GM23338 (cell line): ENCODE data around the gene PPIF. TPM values are rescaled to one million over a fixed set of nuclear protein-coding genes. Genes with fewer than 3 reads are reported as not detected.

Source experiments
- ATAC-seq: fragments of 200-7000 bp; cut with Tn5 transposase; 3 replicates; pipeline ENCODE4 v1.9.1; 2020
- DNase-seq: peaks from one replicate; pipeline ENCODE4 v3.0.0-alpha.2; 2015; ENCODE audit warnings: low spot score
- H2AFZ ChIP-seq: fragments of 200-600 bp; sonication (generic); 2 replicates; pipeline ENCODE4 v1.8.0; 2016; ENCODE audit warnings: antibody characterized with exemption, mild to moderate bottlenecking, moderate library complexity
- H3F3A ChIP-seq: fragments of 200-600 bp; sonication (generic); replicated peaks from 2 replicates; pipeline ENCODE4 v1.8.0; 2017; ENCODE audit warnings: antibody characterized with exemption, mixed run types, low read depth
- H3K27ac ChIP-seq: fragments of 200-600 bp; sonication (generic); 2 replicates; pipeline ENCODE4 v1.6.1; 2016; ENCODE audit warnings: low read depth
- H3K27me3 ChIP-seq: fragments of 200-600 bp; sonication (generic); 2 replicates; pipeline ENCODE4 v1.8.0; 2016; ENCODE audit warnings: mild to moderate bottlenecking, mixed run types, moderate library complexity; ENCODE audit not compliant: insufficient read depth
- H3K36me3 ChIP-seq: fragments of 200-600 bp; sonication (generic); 2 replicates; pipeline ENCODE4 v1.8.0; 2016; ENCODE audit warnings: mild to moderate bottlenecking; ENCODE audit not compliant: insufficient read depth
- H3K4me1 ChIP-seq: fragments of 200-600 bp; sonication (generic); 2 replicates; pipeline ENCODE4 v1.8.0; 2016; ENCODE audit warnings: mild to moderate bottlenecking, moderate library complexity; ENCODE audit not compliant: insufficient read depth
- H3K4me2 ChIP-seq: fragments of 200-600 bp; sonication (generic); 2 replicates; pipeline ENCODE4 v1.7.1; 2017; ENCODE audit warnings: mixed run types
- H3K4me3 ChIP-seq: fragments of 200-600 bp; sonication (generic); 2 replicates; pipeline ENCODE4 v1.6.1; 2016; ENCODE audit warnings: mixed run types
- H3K79me2 ChIP-seq: fragments of 200-600 bp; sonication (generic); replicated peaks from 2 replicates; pipeline ENCODE4 v1.8.0; 2017; ENCODE audit warnings: mild to moderate bottlenecking; ENCODE audit not compliant: insufficient read depth
- H3K9me2 ChIP-seq: fragments of 200-600 bp; sonication (generic); 2 replicates; pipeline ENCODE4 v1.8.0; 2017; ENCODE audit not compliant: insufficient read depth
- H4K20me1 ChIP-seq: fragments of 200-600 bp; sonication (generic); replicated peaks from 2 replicates; pipeline ENCODE4 v1.8.0; 2017; ENCODE audit warnings: mild to moderate bottlenecking; ENCODE audit not compliant: insufficient read depth
- H3K27ac Mint-ChIP-seq: 2 replicates; pipeline ENCODE4 v1.8.0; 2020; ENCODE audit warnings: inconsistent platforms, mild to moderate bottlenecking, moderate library complexity, mixed read lengths
- H3K27me3 Mint-ChIP-seq: 3 replicates; pipeline ENCODE4 v1.8.0; 2022; ENCODE audit warnings: low read depth, mild to moderate bottlenecking, moderate library complexity, mixed read lengths, inconsistent platforms; ENCODE audit not compliant: insufficient read depth, poor library complexity
- H3K36me3 Mint-ChIP-seq: 3 replicates; pipeline ENCODE4 v1.8.0; 2021; ENCODE audit warnings: low read depth, mild to moderate bottlenecking, inconsistent platforms, moderate library complexity, mixed read lengths
- H3K4me1 Mint-ChIP-seq: 3 replicates; pipeline ENCODE4 v1.8.0; 2020; ENCODE audit warnings: mild to moderate bottlenecking, inconsistent platforms, mixed read lengths
- H3K4me3 Mint-ChIP-seq: 3 replicates; pipeline ENCODE4 v1.8.0; 2021; ENCODE audit warnings: moderate library complexity, mild to moderate bottlenecking, inconsistent platforms, mixed read lengths
- H3K9me3 Mint-ChIP-seq: 3 replicates; pipeline ENCODE4 v1.8.0; 2020; ENCODE audit warnings: moderate library complexity, mild to moderate bottlenecking, inconsistent platforms, mixed read lengths
- CREB1 ChIP-seq: fragments of 250-450 bp; sonication (Bioruptor Pico); IDR thresholded peaks from 2 replicates; pipeline ENCODE4 v1.5.0; 2020; ENCODE audit warnings: low read depth, mild to moderate bottlenecking, moderate library complexity
- EZH2 ChIP-seq: fragments of 200-600 bp; sonication (generic); IDR thresholded peaks from one replicate; pipeline ENCODE4 v1.8.0; 2017; ENCODE audit warnings: antibody characterized with exemption, mild to moderate bottlenecking, low read depth; ENCODE audit not compliant: unreplicated experiment
- NANOG ChIP-seq: IDR thresholded peaks from 2 replicates; pipeline ENCODE4 v1.6.1; 2016; ENCODE audit warnings: antibody characterized with exemption, borderline replicate concordance
- POLR2AphosphoS5 ChIP-seq: IDR thresholded peaks from 2 replicates; pipeline ENCODE4 v1.6.1; 2016; ENCODE audit warnings: antibody characterized with exemption, low read depth
- STAT1 ChIP-seq: IDR thresholded peaks from one replicate; pipeline ENCODE4 v1.6.1; 2016; ENCODE audit warnings: antibody characterized with exemption; ENCODE audit not compliant: unreplicated experiment
- ZNF114 ChIP-seq: fragments of 250-450 bp; sonication (Bioruptor Pico); IDR thresholded peaks from 2 replicates; pipeline ENCODE4 v1.5.0; 2020; ENCODE audit warnings: mild to moderate bottlenecking, moderate library complexity
- ZNF331 ChIP-seq: fragments of 250-450 bp; sonication (Bioruptor Pico); IDR thresholded peaks from 2 replicates; pipeline ENCODE4 v1.5.0; 2020; ENCODE audit warnings: low read depth, mild to moderate bottlenecking, moderate library complexity
- polyA plus RNA-seq: library from polyadenylated mRNA; unstranded; fragments of >200 nt; fragmentation: Nextera tagmentation; extraction: Ambion mirVana; gene quantifications from 2 replicates; pipeline ENCODE4 v1.2.1, GENCODE V29; 2016
- total RNA-seq: library from RNA; depleted of rRNA; stranded (reverse); fragments of >200 nt; shearing (Covaris generic); gene quantifications from 2 replicates; pipeline ENCODE4 v1.2.3, GENCODE V29; 2014
- TF ChIP-seq, protein P1 (sequence below): IDR thresholded peaks from one replicate; pipeline ENCODE4 v1.6.1; 2018; ENCODE audit warnings: antibody characterized with exemption; ENCODE audit not compliant: unreplicated experiment
- TF ChIP-seq, protein P2 (sequence below), 2 experiments: fragments of 200-600 bp in 1 of 2; sonication (generic) in 1 of 2; conservative IDR thresholded peaks; 2 replicates each; pipeline versions ENCODE4 v1.5.1 to v1.6.1; 2016 to 2017; ENCODE audit warnings: antibody characterized with exemption in 2 of 2, low read depth in 2 of 2, mild to moderate bottlenecking in 2 of 2, moderate library complexity in 1 of 2
- TF ChIP-seq, protein P3 (sequence below): fragments of 250-450 bp; sonication (Bioruptor Pico); IDR thresholded peaks from 2 replicates; pipeline ENCODE4 v1.5.0; 2020; ENCODE audit warnings: mild to moderate bottlenecking, moderate library complexity

Gene PPIF
- total and polyA plus RNA-seq, 2 experiments from 2014 or later: 32.1 to 43.6 TPM

DNA sequence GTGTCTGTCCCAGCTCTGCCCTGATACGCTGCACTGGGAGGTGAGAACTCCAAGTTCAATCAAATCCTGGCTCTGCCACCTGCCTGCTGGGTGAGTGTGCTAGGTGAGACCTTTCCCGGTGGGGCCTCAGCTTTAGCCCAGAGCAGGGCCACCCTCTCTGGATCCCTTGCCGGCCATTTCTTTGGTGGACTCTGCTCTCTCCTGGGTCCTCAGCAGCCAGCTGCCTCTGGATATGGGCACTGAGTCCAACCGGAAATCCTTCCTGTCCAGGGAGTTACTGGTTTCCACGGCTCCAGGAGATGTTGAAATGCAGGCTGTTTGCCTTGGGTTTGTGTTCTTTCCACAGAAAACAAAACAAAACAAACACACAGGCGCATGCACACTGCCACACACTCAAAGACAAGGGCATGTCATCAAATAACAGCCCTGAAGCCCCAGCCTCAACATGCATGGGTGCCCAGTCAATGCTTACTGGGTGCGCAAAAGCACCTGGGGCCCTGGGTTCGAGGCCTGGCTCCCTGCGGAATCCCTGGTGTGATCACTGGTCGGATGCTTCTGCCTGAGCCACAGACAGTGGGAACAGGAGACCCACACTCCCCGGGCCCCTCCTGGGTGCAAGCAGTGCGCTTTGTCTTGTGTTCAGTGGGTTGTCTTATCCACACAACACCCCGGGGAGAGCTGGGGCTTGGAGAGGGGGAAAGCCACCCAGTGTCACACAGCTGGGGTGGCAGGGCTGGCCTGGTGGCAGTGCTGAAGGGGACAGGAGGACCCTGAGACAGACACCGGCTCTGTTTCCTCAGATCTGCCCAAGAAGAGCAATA lies 33.1 kb downstream of the PPIF start:
- Mint-ChIP-seq H3K36me3 (no peaks in the 10 kb centered on the region), H3K4me3 (no peak overlapping the region)

More for the DNA sequence above, 33.1 kb downstream of the PPIF start:
- Histone ChIP-seq H3K36me3 (no peaks in the 10 kb centered on the region), H4K20me1 (no peaks in the 10 kb centered on the region), H3K9me2 (no peaks in the 10 kb centered on the region), H2AFZ (no peak overlapping the region), H3K27ac (no peak overlapping the region), H3K4me3 (no peak overlapping the region), H3K4me2 (no peak overlapping the region), H3K79me2 (no peaks in the 10 kb centered on the region), H3K27me3 (no peaks in the 10 kb centered on the region), H3F3A (no peaks in the 10 kb centered on the region; the same call in 1 of the 2 replicates), H3K4me1 (no peaks in the 10 kb centered on the region)
- H3K27ac Mint-ChIP-seq: no peak overlapping the region
- H3K27me3 Mint-ChIP-seq: peaks cover 5% of the 10 kb centered on the region
- no peaks in the 10 kb centered on the region; the same call in 2 of the 3 replicates for H3K9me3 Mint-ChIP-seq
- ATAC-seq: no peak
- TF ChIP-seq, protein P1, sequence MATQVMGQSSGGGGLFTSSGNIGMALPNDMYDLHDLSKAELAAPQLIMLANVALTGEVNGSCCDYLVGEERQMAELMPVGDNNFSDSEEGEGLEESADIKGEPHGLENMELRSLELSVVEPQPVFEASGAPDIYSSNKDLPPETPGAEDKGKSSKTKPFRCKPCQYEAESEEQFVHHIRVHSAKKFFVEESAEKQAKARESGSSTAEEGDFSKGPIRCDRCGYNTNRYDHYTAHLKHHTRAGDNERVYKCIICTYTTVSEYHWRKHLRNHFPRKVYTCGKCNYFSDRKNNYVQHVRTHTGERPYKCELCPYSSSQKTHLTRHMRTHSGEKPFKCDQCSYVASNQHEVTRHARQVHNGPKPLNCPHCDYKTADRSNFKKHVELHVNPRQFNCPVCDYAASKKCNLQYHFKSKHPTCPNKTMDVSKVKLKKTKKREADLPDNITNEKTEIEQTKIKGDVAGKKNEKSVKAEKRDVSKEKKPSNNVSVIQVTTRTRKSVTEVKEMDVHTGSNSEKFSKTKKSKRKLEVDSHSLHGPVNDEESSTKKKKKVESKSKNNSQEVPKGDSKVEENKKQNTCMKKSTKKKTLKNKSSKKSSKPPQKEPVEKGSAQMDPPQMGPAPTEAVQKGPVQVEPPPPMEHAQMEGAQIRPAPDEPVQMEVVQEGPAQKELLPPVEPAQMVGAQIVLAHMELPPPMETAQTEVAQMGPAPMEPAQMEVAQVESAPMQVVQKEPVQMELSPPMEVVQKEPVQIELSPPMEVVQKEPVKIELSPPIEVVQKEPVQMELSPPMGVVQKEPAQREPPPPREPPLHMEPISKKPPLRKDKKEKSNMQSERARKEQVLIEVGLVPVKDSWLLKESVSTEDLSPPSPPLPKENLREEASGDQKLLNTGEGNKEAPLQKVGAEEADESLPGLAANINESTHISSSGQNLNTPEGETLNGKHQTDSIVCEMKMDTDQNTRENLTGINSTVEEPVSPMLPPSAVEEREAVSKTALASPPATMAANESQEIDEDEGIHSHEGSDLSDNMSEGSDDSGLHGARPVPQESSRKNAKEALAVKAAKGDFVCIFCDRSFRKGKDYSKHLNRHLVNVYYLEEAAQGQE: no peak
- TF ChIP-seq ZNF114 (CRISPR knock-in tag) (no peak), POLR2AphosphoS5 (no peak), ZNF331 (CRISPR knock-in tag) (no peak), EZH2 (no peak), NANOG (no peak), CREB1 (CRISPR knock-in tag) (no peak), STAT1 (no peak)
- TF ChIP-seq, protein P2, sequence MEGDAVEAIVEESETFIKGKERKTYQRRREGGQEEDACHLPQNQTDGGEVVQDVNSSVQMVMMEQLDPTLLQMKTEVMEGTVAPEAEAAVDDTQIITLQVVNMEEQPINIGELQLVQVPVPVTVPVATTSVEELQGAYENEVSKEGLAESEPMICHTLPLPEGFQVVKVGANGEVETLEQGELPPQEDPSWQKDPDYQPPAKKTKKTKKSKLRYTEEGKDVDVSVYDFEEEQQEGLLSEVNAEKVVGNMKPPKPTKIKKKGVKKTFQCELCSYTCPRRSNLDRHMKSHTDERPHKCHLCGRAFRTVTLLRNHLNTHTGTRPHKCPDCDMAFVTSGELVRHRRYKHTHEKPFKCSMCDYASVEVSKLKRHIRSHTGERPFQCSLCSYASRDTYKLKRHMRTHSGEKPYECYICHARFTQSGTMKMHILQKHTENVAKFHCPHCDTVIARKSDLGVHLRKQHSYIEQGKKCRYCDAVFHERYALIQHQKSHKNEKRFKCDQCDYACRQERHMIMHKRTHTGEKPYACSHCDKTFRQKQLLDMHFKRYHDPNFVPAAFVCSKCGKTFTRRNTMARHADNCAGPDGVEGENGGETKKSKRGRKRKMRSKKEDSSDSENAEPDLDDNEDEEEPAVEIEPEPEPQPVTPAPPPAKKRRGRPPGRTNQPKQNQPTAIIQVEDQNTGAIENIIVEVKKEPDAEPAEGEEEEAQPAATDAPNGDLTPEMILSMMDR (conservative IDR thresholded peaks at IDR 0.05; ENCODE audit: low read depth in 2 of 2): no peak
- TF ChIP-seq, protein P3, sequence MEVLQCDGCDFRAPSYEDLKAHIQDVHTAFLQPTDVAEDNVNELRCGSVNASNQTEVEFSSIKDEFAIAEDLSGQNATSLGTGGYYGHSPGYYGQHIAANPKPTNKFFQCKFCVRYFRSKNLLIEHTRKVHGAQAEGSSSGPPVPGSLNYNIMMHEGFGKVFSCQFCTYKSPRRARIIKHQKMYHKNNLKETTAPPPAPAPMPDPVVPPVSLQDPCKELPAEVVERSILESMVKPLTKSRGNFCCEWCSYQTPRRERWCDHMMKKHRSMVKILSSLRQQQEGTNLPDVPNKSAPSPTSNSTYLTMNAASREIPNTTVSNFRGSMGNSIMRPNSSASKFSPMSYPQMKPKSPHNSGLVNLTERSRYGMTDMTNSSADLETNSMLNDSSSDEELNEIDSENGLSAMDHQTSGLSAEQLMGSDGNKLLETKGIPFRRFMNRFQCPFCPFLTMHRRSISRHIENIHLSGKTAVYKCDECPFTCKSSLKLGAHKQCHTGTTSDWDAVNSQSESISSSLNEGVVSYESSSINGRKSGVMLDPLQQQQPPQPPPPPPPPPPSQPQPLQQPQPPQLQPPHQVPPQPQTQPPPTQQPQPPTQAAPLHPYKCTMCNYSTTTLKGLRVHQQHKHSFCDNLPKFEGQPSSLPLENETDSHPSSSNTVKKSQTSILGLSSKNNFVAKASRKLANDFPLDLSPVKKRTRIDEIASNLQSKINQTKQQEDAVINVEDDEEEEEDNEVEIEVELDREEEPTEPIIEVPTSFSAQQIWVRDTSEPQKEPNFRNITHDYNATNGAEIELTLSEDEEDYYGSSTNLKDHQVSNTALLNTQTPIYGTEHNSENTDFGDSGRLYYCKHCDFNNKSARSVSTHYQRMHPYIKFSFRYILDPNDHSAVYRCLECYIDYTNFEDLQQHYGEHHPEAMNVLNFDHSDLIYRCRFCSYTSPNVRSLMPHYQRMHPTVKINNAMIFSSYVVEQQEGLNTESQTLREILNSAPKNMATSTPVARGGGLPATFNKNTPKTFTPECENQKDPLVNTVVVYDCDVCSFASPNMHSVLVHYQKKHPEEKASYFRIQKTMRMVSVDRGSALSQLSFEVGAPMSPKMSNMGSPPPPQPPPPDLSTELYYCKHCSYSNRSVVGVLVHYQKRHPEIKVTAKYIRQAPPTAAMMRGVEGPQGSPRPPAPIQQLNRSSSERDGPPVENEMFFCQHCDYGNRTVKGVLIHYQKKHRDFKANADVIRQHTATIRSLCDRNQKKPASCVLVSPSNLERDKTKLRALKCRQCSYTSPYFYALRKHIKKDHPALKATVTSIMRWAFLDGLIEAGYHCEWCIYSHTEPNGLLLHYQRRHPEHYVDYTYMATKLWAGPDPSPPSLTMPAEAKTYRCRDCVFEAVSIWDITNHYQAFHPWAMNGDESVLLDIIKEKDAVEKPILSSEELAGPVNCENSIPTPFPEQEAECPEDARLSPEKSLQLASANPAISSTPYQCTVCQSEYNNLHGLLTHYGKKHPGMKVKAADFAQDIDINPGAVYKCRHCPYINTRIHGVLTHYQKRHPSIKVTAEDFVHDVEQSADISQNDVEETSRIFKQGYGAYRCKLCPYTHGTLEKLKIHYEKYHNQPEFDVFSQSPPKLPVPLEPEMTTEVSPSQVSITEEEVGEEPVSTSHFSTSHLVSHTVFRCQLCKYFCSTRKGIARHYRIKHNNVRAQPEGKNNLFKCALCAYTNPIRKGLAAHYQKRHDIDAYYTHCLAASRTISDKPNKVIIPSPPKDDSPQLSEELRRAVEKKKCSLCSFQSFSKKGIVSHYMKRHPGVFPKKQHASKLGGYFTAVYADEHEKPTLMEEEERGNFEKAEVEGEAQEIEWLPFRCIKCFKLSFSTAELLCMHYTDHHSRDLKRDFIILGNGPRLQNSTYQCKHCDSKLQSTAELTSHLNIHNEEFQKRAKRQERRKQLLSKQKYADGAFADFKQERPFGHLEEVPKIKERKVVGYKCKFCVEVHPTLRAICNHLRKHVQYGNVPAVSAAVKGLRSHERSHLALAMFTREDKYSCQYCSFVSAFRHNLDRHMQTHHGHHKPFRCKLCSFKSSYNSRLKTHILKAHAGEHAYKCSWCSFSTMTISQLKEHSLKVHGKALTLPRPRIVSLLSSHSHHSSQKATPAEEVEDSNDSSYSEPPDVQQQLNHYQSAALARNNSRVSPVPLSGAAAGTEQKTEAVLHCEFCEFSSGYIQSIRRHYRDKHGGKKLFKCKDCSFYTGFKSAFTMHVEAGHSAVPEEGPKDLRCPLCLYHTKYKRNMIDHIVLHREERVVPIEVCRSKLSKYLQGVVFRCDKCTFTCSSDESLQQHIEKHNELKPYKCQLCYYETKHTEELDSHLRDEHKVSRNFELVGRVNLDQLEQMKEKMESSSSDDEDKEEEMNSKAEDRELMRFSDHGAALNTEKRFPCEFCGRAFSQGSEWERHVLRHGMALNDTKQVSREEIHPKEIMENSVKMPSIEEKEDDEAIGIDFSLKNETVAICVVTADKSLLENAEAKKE (CRISPR knock-in tag): no peak
- peaks cover 3% of the 10 kb centered on the region; the same call in 2 of the 3 replicates for H3K4me1 Mint-ChIP-seq
- DNase-seq: no peak
